Measurements from ENCODE around the gene CD46.

GRCh38 chr1:207810173-207810572 is 58.3 kb downstream of the CD46 start:
- TF ChIP-seq CTCF (conservative IDR thresholded peaks at IDR 0.05 in 1 of 2, IDR thresholded peaks at IDR 0.05 in 1 of 2; ENCODE audit: extremely low read depth in 1 of 2, insufficient read depth in 1 of 2, low read depth in 1 of 2, low read length in 2 of 2) = no peak
- TF ChIP-seq EZH2 (IDR thresholded peaks at IDR 0.05; ENCODE audit: borderline replicate concordance, low read length) = no peak
